Measurements from ENCODE around the gene SRP14.
"Not testable (repeated sequence)": the region's sequence is repeated elsewhere in the genome, so short reads cannot be mapped to it uniquely, and the experiment has no call there.

The SRP14 gene

GRCh38 chr15:39997031-39997430 is 42.0 kb downstream of the SRP14 start:
- Histone ChIP-seq H3K36me3 (ENCODE audit: control insufficient read depth, insufficient read depth, low read length) (peaks cover 12% of the 10 kb centered on the region), H3K4me3 (replicated peaks; ENCODE audit: low read depth, low read length) (no peak overlapping the region), H3K27me3 (replicated peaks; ENCODE audit: control insufficient read depth, insufficient read depth, low read length) (no peaks in the 10 kb centered on the region)
- no peak for TF ChIP-seq CTCF (IDR thresholded peaks at IDR 0.05; ENCODE audit: insufficient read depth, low read length, poor library complexity, severe bottlenecking)
- no peak for DNase-seq (ENCODE audit: extremely low read depth, insufficient read length)

GRCh38 chr15:39996228-39996627 is 42.8 kb downstream of the SRP14 start:
- not testable (repeated sequence) for H3K4me3 ChIP-seq (replicated peaks; ENCODE audit: low read depth, low read length); H3K27me3 ChIP-seq (replicated peaks; ENCODE audit: control insufficient read depth, insufficient read depth, low read length); DNase-seq (ENCODE audit: extremely low read depth, insufficient read length); H3K36me3 ChIP-seq (ENCODE audit: control insufficient read depth, insufficient read depth, low read length)

- not testable (repeated sequence) for H3K4me3 ChIP-seq (replicated peaks; ENCODE audit: low read depth, low read length); H3K27me3 ChIP-seq (replicated peaks; ENCODE audit: control insufficient read depth, insufficient read depth, low read length); DNase-seq (ENCODE audit: extremely low read depth, insufficient read length); H3K36me3 ChIP-seq (ENCODE audit: control insufficient read depth, insufficient read depth, low read length)
These were observed 46.0 kb downstream of the SRP14 start for GRCh38 chr15:39992953-39993352.

- TF ChIP-seq CTCF (IDR thresholded peaks at IDR 0.05; ENCODE audit: insufficient read depth, low read length, poor library complexity, severe bottlenecking) = no peak
- Histone ChIP-seq H3K27me3 (replicated peaks; ENCODE audit: control insufficient read depth, insufficient read depth, low read length) (no peaks in the 10 kb centered on the region), H3K36me3 (ENCODE audit: control insufficient read depth, insufficient read depth, low read length) (peaks cover 9% of the 10 kb centered on the region), H3K4me3 (replicated peaks; ENCODE audit: low read depth, low read length) (no peak overlapping the region)
- no peak for DNase-seq (ENCODE audit: extremely low read depth, insufficient read length)
These were observed 48.3 kb downstream of the SRP14 start for GRCh38 chr15:39990706-39991105.

GRCh38 chr15:39987821-39988220 is 51.2 kb downstream of the SRP14 start:
- H3K27me3 ChIP-seq (replicated peaks; ENCODE audit: control insufficient read depth, insufficient read depth, low read length) = no peaks in the 10 kb centered on the region
- H3K36me3 ChIP-seq (ENCODE audit: control insufficient read depth, insufficient read depth, low read length) = peaks cover 4% of the 10 kb centered on the region
- no peak for DNase-seq (ENCODE audit: extremely low read depth, insufficient read length)
- H3K4me3 ChIP-seq (replicated peaks; ENCODE audit: low read depth, low read length) = no peak overlapping the region
- TF ChIP-seq CTCF (IDR thresholded peaks at IDR 0.05; ENCODE audit: insufficient read depth, low read length, poor library complexity, severe bottlenecking) = no peak

Data from GM06990 (cell line).